Neural cell (in vitro differentiated cells): Measurements from ENCODE around the gene UNC5B. TPM values are rescaled to one million over a fixed set of nuclear protein-coding genes. Genes with fewer than 3 reads are reported as not detected.

Experiments
- H2AFZ ChIP-seq: fragments of 200-600, 300-800 bp; sonication (generic), shearing (Covaris generic); 2 replicates; pipeline ENCODE4 v1.6.0; 2014; ENCODE audit warnings: low read depth, mild to moderate bottlenecking, antibody characterized with exemption, low read length, moderate library complexity
- H3F3A ChIP-seq: fragments of 200-600 bp; shearing (Covaris generic); 2 replicates; pipeline ENCODE4 v1.6.1; 2016; ENCODE audit warnings: mild to moderate bottlenecking, moderate library complexity, mixed read lengths, antibody characterized with exemption, low read length; ENCODE audit not compliant: insufficient read depth, poor library complexity, severe bottlenecking
- H3K27ac ChIP-seq: fragments of 200-600, 300-800 bp; sonication (generic), shearing (Covaris generic); 2 replicates; pipeline ENCODE4 v1.5.1; 2014; ENCODE audit warnings: mild to moderate bottlenecking, low read length, moderate library complexity
- H3K27me3 ChIP-seq: fragments of 300-800, 200-600 bp; sonication (generic), shearing (Covaris generic); 2 replicates; pipeline ENCODE4 v1.6.0; 2014; ENCODE audit warnings: mild to moderate bottlenecking, low read depth, low read length, moderate library complexity; ENCODE audit not compliant: insufficient read depth
- H3K36me3 ChIP-seq: fragments of 300-800, 200-600 bp; sonication (generic), shearing (Covaris generic); 2 replicates; pipeline ENCODE4 v1.5.1; 2014; ENCODE audit warnings: mild to moderate bottlenecking, antibody characterized with exemption, low read length, moderate library complexity; ENCODE audit not compliant: insufficient read depth
- H3K4me2 ChIP-seq: fragments of 300-800, 200-600 bp; sonication (generic), shearing (Covaris generic); 2 replicates; pipeline ENCODE4 v1.6.0; 2014; ENCODE audit warnings: mild to moderate bottlenecking, low read length
- H3K4me3 ChIP-seq: fragments of 300-800, 200-600 bp; sonication (generic), shearing (Covaris generic); 2 replicates; pipeline ENCODE4 v1.5.1; 2014; ENCODE audit warnings: mild to moderate bottlenecking, low read length, moderate library complexity
- H3K79me2 ChIP-seq: fragments of 200-600 bp; shearing (Covaris generic); replicated peaks from 2 replicates; pipeline ENCODE4 v1.6.0; 2014; ENCODE audit warnings: mild to moderate bottlenecking, low read length, moderate library complexity; ENCODE audit not compliant: insufficient read depth
- H3K9ac ChIP-seq: fragments of 300-800, 200-600 bp; sonication (generic), shearing (Covaris generic); 2 replicates; pipeline ENCODE4 v1.6.1; 2016; ENCODE audit warnings: mild to moderate bottlenecking, low read length, mixed read lengths
- H3K9me2 ChIP-seq: fragments of 200-600 bp; shearing (Covaris generic); 2 replicates; pipeline ENCODE4 v1.6.1; 2016; ENCODE audit warnings: mild to moderate bottlenecking, low read length, mixed read lengths; ENCODE audit not compliant: insufficient read depth
- H3K9me3 ChIP-seq: fragments of 200-600, 300-800 bp; sonication (generic), shearing (Covaris generic); 2 replicates; pipeline ENCODE4 v1.6.1; 2016; ENCODE audit warnings: mild to moderate bottlenecking, mixed run types, low read length, moderate library complexity, mixed read lengths
- H4K20me1 ChIP-seq: fragments of 200-600 bp; shearing (Covaris generic); 2 replicates; pipeline ENCODE4 v1.6.1; 2016; ENCODE audit warnings: mild to moderate bottlenecking, mixed run types; ENCODE audit not compliant: insufficient read depth
- CTCF ChIP-seq: fragments of 450-650 bp; IDR thresholded peaks from 2 replicates; pipeline ENCODE4 v1.5.1; 2014; ENCODE audit warnings: antibody characterized with exemption, mild to moderate bottlenecking, moderate library complexity; ENCODE audit not compliant: poor library complexity, severe bottlenecking
- EP300 ChIP-seq: fragments of 450-650 bp; conservative IDR thresholded peaks from 2 replicates; pipeline ENCODE4 v1.6.1; 2014; ENCODE audit warnings: antibody characterized with exemption, mild to moderate bottlenecking, moderate library complexity; ENCODE audit not compliant: poor library complexity, severe bottlenecking
- EZH2 ChIP-seq: fragments of 200-600, 300-800 bp; shearing (Covaris generic), sonication (generic); IDR thresholded peaks from 2 replicates; pipeline ENCODE4 v1.6.1; 2014; ENCODE audit warnings: antibody characterized with exemption, low read length, borderline replicate concordance, mild to moderate bottlenecking; ENCODE audit not compliant: insufficient read depth, poor library complexity, severe bottlenecking
- MXI1 ChIP-seq: fragments of 450-650 bp; conservative IDR thresholded peaks from 2 replicates; pipeline ENCODE4 v1.6.1; 2014; ENCODE audit warnings: antibody characterized with exemption, mild to moderate bottlenecking; ENCODE audit not compliant: poor library complexity, severe bottlenecking
- POLR2AphosphoS5 ChIP-seq: IDR thresholded peaks from 2 replicates; pipeline ENCODE4 v1.6.1; 2012
- RAD21 ChIP-seq: fragments of 450-650 bp; conservative IDR thresholded peaks from 2 replicates; pipeline ENCODE4 v1.6.1; 2014; ENCODE audit warnings: antibody characterized with exemption, mild to moderate bottlenecking, moderate library complexity
- REST ChIP-seq: IDR thresholded peaks from 2 replicates; pipeline ENCODE4 v1.6.1; 2012; ENCODE audit warnings: borderline replicate concordance
- SMC3 ChIP-seq: fragments of 450-650 bp; conservative IDR thresholded peaks from 2 replicates; pipeline ENCODE4 v1.6.1; 2014; ENCODE audit warnings: antibody characterized with exemption, mild to moderate bottlenecking, moderate library complexity; ENCODE audit not compliant: poor library complexity
- TAF1 ChIP-seq: IDR thresholded peaks from 2 replicates; pipeline ENCODE4 v1.6.1; 2012; ENCODE audit warnings: low read depth
- polyA plus RNA-seq: library from polyadenylated mRNA; depleted of rRNA; stranded (reverse); fragments of >200 nt; gene quantifications from 2 replicates; pipeline ENCODE4 v1.2.3, GENCODE V29; 2014

Gene UNC5B
- polyA plus RNA-seq, 1 donor from 2014 or later, result 2.0 TPM

GRCh38 chr10:71293446-71294084 lies 81.2 kb downstream of the UNC5B start:
- H3F3A ChIP-seq, result no peaks in the 10 kb centered on the region
- no peak for TF ChIP-seq POLR2AphosphoS5
- TF ChIP-seq EZH2, result no peak
- TF ChIP-seq REST, result no peak
- TF ChIP-seq TAF1, result no peak
- H3K4me3 ChIP-seq, result no peak overlapping the region
- H3K9me3 ChIP-seq, result no peaks in the 10 kb centered on the region
- H3K9me2 ChIP-seq, result no peaks in the 10 kb centered on the region
- H2AFZ ChIP-seq, result no peak overlapping the region
- H3K27ac ChIP-seq, result no peak overlapping the region
- no peaks in the 10 kb centered on the region for H3K36me3 ChIP-seq
- no peaks in the 10 kb centered on the region for H4K20me1 ChIP-seq
- H3K79me2 ChIP-seq, result no peaks in the 10 kb centered on the region
- H3K4me2 ChIP-seq, result no peak overlapping the region
- H3K27me3 ChIP-seq, result no peaks in the 10 kb centered on the region
- H3K9ac ChIP-seq, result no peak overlapping the region

GRCh38 chr10:71294091-71294561 lies 81.8 kb downstream of the UNC5B start:
- Histone ChIP-seq H2AFZ (no peak overlapping the region), H3K9me3 (no peaks in the 10 kb centered on the region), H3K79me2 (no peaks in the 10 kb centered on the region), H3K4me2 (no peak overlapping the region), H4K20me1 (no peaks in the 10 kb centered on the region), H3K27ac (no peak overlapping the region), H3K27me3 (no peaks in the 10 kb centered on the region), H3K9me2 (no peaks in the 10 kb centered on the region), H3F3A (no peaks in the 10 kb centered on the region), H3K36me3 (no peaks in the 10 kb centered on the region), H3K4me3 (no peak overlapping the region), H3K9ac (no peak overlapping the region)
- no peak for TF ChIP-seq TAF1
- no peak for TF ChIP-seq MXI1
- no peak for TF ChIP-seq POLR2AphosphoS5
- no peak for TF ChIP-seq EP300
- no peak for TF ChIP-seq RAD21
- TF ChIP-seq SMC3, result no peak
- TF ChIP-seq CTCF, result no peak
- no peak for TF ChIP-seq EZH2
- no peak for TF ChIP-seq REST
